WTC11 (cell line): ENCODE data around the gene CNTNAP1. TPM values are rescaled to one million over a fixed set of nuclear protein-coding genes. Genes with fewer than 3 reads are reported as not detected.
A peak's percentile ranks its signal among the peaks of the same experiment; 100 is the strongest.

Experiments
- ATAC-seq: fragments of 200-7000 bp; cut with Tn5 transposase; 2 replicates; pipeline ENCODE4 v1.10.0; 2021; ENCODE audit warnings: mild to moderate bottlenecking, moderate library complexity
- CTCF ChIA-PET: fragments of 300-600 bp; sonication (Branson Sonifier 250); formaldehyde crosslinking; loops from one replicate; lab custom pipeline; 2021; ENCODE audit warnings: antibody characterized with exemption; lab: Charles Lee
- POLR2A ChIA-PET: fragments of 350-600 bp; sonication (Branson Sonifier 250); formaldehyde crosslinking; loops from one replicate; lab custom pipeline; 2021; ENCODE audit warnings: antibody characterized with exemption; lab: Charles Lee
- DNase-seq: peaks from one replicate; pipeline ENCODE4 v3.0.0; 2021; ENCODE audit warnings: low spot score
- H3K27ac Mint-ChIP-seq: 2 replicates; pipeline ENCODE4 v1.8.0; 2021; ENCODE audit warnings: mixed read lengths
- H3K27me3 Mint-ChIP-seq: 2 replicates; pipeline ENCODE4 v1.8.0; 2021; ENCODE audit warnings: low read depth, mild to moderate bottlenecking, moderate library complexity, mixed read lengths
- H3K36me3 Mint-ChIP-seq: 2 replicates; pipeline ENCODE4 v1.8.0; 2021; ENCODE audit warnings: mixed read lengths
- H3K4me1 Mint-ChIP-seq: 2 replicates; pipeline ENCODE4 v1.8.0; 2022; ENCODE audit warnings: mixed read lengths
- H3K4me3 Mint-ChIP-seq: 2 replicates; pipeline ENCODE4 v1.8.0; 2021; ENCODE audit warnings: mild to moderate bottlenecking, moderate library complexity, mixed read lengths
- H3K9me3 Mint-ChIP-seq: 2 replicates; pipeline ENCODE4 v1.8.0; 2021; ENCODE audit warnings: mixed read lengths
- FOXK1 ChIP-seq: sonication (generic); formaldehyde crosslinking; IDR thresholded peaks from 2 replicates; pipeline ENCODE4 v1.8.0; 2022; ENCODE audit warnings: mild to moderate bottlenecking, moderate library complexity, missing genetic modification reagents
- FOXP1 ChIP-seq: sonication (generic); formaldehyde crosslinking; IDR thresholded peaks from 2 replicates; pipeline ENCODE4 v1.8.0; 2022; ENCODE audit warnings: missing genetic modification reagents, mild to moderate bottlenecking, moderate library complexity, borderline replicate concordance
- JUN ChIP-seq: sonication (generic); formaldehyde crosslinking; IDR thresholded peaks from 2 replicates; pipeline ENCODE4 v1.8.0; 2023; ENCODE audit warnings: mild to moderate bottlenecking, missing genetic modification reagents
- MXD4 ChIP-seq: fragments of 250-450 bp; sonication (Bioruptor Pico); IDR thresholded peaks from 2 replicates; pipeline ENCODE4 v1.8.0; 2021; ENCODE audit warnings: mild to moderate bottlenecking, moderate library complexity, borderline replicate concordance
- NFYB ChIP-seq: sonication (generic); formaldehyde crosslinking; conservative IDR thresholded peaks from 2 replicates; pipeline ENCODE4 v1.8.0; 2022; ENCODE audit warnings: low read depth, missing genetic modification reagents
- SMAD3 ChIP-seq: sonication (generic); formaldehyde crosslinking; IDR thresholded peaks from 2 replicates; pipeline ENCODE4 v1.8.0; 2022; ENCODE audit warnings: missing genetic modification reagents, mild to moderate bottlenecking, borderline replicate concordance
- SOX15 ChIP-seq: fragments of 250-450 bp; sonication (Bioruptor Pico); IDR thresholded peaks from 2 replicates; pipeline ENCODE4 v1.9.0; 2021; ENCODE audit warnings: mild to moderate bottlenecking
- TEAD1 ChIP-seq: sonication (generic); formaldehyde crosslinking; IDR thresholded peaks from 2 replicates; pipeline ENCODE4 v1.8.0; 2022; ENCODE audit warnings: mild to moderate bottlenecking, missing genetic modification reagents
- ZNF138 ChIP-seq: sonication (generic); formaldehyde crosslinking; conservative IDR thresholded peaks from 2 replicates; pipeline ENCODE4 v1.8.1; 2022; ENCODE audit warnings: mild to moderate bottlenecking, moderate library complexity, missing genetic modification reagents
- ZNF263 ChIP-seq: sonication (generic); formaldehyde crosslinking; IDR thresholded peaks from 2 replicates; pipeline ENCODE4 v1.8.1; 2022; ENCODE audit warnings: low read depth, mild to moderate bottlenecking, moderate library complexity, missing genetic modification reagents
- total RNA-seq: library from RNA; stranded (reverse); gene quantifications from 3 replicates; pipeline ENCODE4 v1.2.3, GENCODE V29; 2021
- TF ChIP-seq, protein P1 (sequence below): sonication (generic); formaldehyde crosslinking; IDR thresholded peaks from 2 replicates; pipeline ENCODE4 v1.8.1; 2023; ENCODE audit warnings: mild to moderate bottlenecking, missing genetic modification reagents
- TF ChIP-seq, protein P2 (sequence below): fragments of 250-450 bp; sonication (Bioruptor Pico); IDR thresholded peaks from 2 replicates; pipeline ENCODE4 v1.9.0; 2021; ENCODE audit warnings: mild to moderate bottlenecking, borderline replicate concordance
- TF ChIP-seq, protein P3 (sequence below): sonication (generic); formaldehyde crosslinking; IDR thresholded peaks from 2 replicates; pipeline ENCODE4 v1.8.0; 2022; ENCODE audit warnings: mild to moderate bottlenecking, missing genetic modification reagents
- TF ChIP-seq, protein P4 (sequence below): sonication (generic); formaldehyde crosslinking; IDR thresholded peaks from 2 replicates; pipeline ENCODE4 v1.8.1; 2023; ENCODE audit warnings: mild to moderate bottlenecking, missing genetic modification reagents, moderate library complexity
- TF ChIP-seq, protein P5 (sequence below): sonication (generic); formaldehyde crosslinking; IDR thresholded peaks from 2 replicates; pipeline ENCODE4 v1.8.0; 2023; ENCODE audit warnings: mild to moderate bottlenecking, missing genetic modification reagents

The CNTNAP1 gene
- total RNA-seq, 1 experiment from 2014 or later = 12.1 TPM

DNA sequence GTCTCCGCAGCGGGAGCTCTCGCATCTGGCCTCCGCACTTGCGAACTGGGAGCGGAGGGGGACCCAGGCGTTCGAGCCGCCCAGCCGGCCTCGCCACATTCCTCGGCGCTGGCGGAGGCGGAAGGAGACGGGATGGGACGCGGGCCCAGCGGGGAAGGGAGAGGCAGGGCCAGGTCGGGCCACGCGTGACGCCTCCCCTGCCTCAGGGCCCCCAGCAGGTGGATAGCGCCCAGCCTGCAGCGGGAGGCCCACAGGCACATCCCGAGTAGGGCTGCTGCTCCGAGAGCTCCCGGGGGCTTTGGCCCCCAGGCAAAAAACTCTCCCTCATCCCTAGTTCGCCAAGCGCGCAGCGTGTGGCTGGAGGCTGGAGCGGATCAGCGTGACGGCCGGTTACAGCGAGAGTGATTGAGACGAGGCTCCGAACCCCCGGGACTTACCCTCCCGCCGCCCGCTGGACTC, 6.3 kb upstream of the CNTNAP1 start:
- Mint-ChIP-seq H3K4me1 (peaks cover 39% of the 10 kb centered on the region), H3K27me3 (peaks cover 5% of the 10 kb centered on the region), H3K36me3 (peaks cover 3% of the 10 kb centered on the region; the same call in 1 of the 2 replicates), H3K27ac (no peak overlapping the region), H3K4me3 (peak overlapping the region; percentile 79), H3K9me3 (no peaks in the 10 kb centered on the region)
- CTCF ChIA-PET = interaction anchor here (0.6 to 6.5 kb wide), 9 partner anchors 17 to 127 kb away, joined by 3 to 122 read pairs (median 5); partner anchors contain the start of genes CNTD1, COA3, PSMC3IP and RETREG3
- TF ChIP-seq FOXK1 (0 out of 2 replicates have a peak, but pooled peaks have one; percentile 12), ZNF138 (no peak), SOX15 (CRISPR knock-in tag) (no peak), NFYB (CRISPR knock-in tag) (0 out of 2 replicates have a peak, but pooled peaks have one; percentile 16), ZNF263 (CRISPR knock-in tag) (peak; percentile 60), SMAD3 (CRISPR knock-in tag) (0 out of 2 replicates have a peak, but pooled peaks have one; percentile 47), JUN (CRISPR knock-in tag) (no peak), MXD4 (CRISPR knock-in tag) (no peak), FOXP1 (no peak; the same call in 1 of the 2 replicates), TEAD1 (peak; percentile 13; the same call in 1 of the 2 replicates)
- TF ChIP-seq, protein P1, sequence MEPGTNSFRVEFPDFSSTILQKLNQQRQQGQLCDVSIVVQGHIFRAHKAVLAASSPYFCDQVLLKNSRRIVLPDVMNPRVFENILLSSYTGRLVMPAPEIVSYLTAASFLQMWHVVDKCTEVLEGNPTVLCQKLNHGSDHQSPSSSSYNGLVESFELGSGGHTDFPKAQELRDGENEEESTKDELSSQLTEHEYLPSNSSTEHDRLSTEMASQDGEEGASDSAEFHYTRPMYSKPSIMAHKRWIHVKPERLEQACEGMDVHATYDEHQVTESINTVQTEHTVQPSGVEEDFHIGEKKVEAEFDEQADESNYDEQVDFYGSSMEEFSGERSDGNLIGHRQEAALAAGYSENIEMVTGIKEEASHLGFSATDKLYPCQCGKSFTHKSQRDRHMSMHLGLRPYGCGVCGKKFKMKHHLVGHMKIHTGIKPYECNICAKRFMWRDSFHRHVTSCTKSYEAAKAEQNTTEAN (CRISPR knock-in tag) = no peak
- TF ChIP-seq, protein P2, sequence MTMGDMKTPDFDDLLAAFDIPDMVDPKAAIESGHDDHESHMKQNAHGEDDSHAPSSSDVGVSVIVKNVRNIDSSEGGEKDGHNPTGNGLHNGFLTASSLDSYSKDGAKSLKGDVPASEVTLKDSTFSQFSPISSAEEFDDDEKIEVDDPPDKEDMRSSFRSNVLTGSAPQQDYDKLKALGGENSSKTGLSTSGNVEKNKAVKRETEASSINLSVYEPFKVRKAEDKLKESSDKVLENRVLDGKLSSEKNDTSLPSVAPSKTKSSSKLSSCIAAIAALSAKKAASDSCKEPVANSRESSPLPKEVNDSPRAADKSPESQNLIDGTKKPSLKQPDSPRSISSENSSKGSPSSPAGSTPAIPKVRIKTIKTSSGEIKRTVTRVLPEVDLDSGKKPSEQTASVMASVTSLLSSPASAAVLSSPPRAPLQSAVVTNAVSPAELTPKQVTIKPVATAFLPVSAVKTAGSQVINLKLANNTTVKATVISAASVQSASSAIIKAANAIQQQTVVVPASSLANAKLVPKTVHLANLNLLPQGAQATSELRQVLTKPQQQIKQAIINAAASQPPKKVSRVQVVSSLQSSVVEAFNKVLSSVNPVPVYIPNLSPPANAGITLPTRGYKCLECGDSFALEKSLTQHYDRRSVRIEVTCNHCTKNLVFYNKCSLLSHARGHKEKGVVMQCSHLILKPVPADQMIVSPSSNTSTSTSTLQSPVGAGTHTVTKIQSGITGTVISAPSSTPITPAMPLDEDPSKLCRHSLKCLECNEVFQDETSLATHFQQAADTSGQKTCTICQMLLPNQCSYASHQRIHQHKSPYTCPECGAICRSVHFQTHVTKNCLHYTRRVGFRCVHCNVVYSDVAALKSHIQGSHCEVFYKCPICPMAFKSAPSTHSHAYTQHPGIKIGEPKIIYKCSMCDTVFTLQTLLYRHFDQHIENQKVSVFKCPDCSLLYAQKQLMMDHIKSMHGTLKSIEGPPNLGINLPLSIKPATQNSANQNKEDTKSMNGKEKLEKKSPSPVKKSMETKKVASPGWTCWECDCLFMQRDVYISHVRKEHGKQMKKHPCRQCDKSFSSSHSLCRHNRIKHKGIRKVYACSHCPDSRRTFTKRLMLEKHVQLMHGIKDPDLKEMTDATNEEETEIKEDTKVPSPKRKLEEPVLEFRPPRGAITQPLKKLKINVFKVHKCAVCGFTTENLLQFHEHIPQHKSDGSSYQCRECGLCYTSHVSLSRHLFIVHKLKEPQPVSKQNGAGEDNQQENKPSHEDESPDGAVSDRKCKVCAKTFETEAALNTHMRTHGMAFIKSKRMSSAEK = no peak
- TF ChIP-seq, protein P3, sequence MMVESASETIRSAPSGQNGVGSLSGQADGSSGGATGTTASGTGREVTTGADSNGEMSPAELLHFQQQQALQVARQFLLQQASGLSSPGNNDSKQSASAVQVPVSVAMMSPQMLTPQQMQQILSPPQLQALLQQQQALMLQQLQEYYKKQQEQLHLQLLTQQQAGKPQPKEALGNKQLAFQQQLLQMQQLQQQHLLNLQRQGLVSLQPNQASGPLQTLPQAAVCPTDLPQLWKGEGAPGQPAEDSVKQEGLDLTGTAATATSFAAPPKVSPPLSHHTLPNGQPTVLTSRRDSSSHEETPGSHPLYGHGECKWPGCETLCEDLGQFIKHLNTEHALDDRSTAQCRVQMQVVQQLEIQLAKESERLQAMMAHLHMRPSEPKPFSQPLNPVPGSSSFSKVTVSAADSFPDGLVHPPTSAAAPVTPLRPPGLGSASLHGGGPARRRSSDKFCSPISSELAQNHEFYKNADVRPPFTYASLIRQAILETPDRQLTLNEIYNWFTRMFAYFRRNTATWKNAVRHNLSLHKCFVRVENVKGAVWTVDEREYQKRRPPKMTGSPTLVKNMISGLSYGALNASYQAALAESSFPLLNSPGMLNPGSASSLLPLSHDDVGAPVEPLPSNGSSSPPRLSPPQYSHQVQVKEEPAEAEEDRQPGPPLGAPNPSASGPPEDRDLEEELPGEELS (CRISPR knock-in tag) = 0 out of 2 replicates have a peak, but pooled peaks have one; percentile 30
- TF ChIP-seq, protein P4, sequence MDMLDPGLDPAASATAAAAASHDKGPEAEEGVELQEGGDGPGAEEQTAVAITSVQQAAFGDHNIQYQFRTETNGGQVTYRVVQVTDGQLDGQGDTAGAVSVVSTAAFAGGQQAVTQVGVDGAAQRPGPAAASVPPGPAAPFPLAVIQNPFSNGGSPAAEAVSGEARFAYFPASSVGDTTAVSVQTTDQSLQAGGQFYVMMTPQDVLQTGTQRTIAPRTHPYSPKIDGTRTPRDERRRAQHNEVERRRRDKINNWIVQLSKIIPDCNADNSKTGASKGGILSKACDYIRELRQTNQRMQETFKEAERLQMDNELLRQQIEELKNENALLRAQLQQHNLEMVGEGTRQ (CRISPR knock-in tag) = no peak
- TF ChIP-seq, protein P5, sequence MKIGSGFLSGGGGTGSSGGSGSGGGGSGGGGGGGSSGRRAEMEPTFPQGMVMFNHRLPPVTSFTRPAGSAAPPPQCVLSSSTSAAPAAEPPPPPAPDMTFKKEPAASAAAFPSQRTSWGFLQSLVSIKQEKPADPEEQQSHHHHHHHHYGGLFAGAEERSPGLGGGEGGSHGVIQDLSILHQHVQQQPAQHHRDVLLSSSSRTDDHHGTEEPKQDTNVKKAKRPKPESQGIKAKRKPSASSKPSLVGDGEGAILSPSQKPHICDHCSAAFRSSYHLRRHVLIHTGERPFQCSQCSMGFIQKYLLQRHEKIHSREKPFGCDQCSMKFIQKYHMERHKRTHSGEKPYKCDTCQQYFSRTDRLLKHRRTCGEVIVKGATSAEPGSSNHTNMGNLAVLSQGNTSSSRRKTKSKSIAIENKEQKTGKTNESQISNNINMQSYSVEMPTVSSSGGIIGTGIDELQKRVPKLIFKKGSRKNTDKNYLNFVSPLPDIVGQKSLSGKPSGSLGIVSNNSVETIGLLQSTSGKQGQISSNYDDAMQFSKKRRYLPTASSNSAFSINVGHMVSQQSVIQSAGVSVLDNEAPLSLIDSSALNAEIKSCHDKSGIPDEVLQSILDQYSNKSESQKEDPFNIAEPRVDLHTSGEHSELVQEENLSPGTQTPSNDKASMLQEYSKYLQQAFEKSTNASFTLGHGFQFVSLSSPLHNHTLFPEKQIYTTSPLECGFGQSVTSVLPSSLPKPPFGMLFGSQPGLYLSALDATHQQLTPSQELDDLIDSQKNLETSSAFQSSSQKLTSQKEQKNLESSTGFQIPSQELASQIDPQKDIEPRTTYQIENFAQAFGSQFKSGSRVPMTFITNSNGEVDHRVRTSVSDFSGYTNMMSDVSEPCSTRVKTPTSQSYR (CRISPR knock-in tag) = 0 out of 2 replicates have a peak, but pooled peaks have one; percentile 34
- ATAC-seq (no peak), DNase-seq (peak; percentile 49)
- POLR2A ChIA-PET = interaction anchor here (0.6 to 2.3 kb wide), 5 partner anchors 17 to 160 kb away, joined by 4 to 8 read pairs (median 5); partner anchors contain the start of genes PSMC3IP, RETREG3, TUBG1 and TUBG2
